ENCODE measurements around the gene SLC9C1.

DNA sequence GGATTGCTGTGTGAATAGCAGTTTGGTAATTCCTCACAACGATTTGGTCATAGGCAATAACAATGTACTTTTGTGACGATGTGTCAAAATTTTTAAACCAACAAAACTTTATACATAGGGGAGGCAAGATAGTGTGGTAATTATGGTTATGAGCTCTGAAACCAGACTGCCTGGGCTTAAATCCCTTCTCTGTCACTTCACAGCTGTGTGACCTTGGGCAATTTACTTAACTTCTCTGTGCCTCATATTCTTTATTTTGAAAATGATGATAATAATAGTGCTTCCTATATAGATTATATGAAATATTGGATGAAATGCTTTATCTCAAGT lies 44.7 kb upstream of the SLC9C1 start:
- TF ChIP-seq EZH2 (IDR thresholded peaks at IDR 0.05; ENCODE audit: borderline replicate concordance, low read depth, low read length, poor library complexity, severe bottlenecking) = no peak
- TF ChIP-seq CTCF (conservative IDR thresholded peaks at IDR 0.05; ENCODE audit: low read depth, low read length) = no peak

Measured in A673 (cell line).